WI38 (cell line): ENCODE results near the gene NUDCD3.

Experiments
- H3K4me3 ChIP-seq: 2 replicates; pipeline ENCODE4 v1.5.1; 2011; ENCODE audit warnings: low read depth, mild to moderate bottlenecking, control low read depth, low read length
- TF ChIP-seq, protein P1 (sequence below): IDR thresholded peaks from 2 replicates; pipeline ENCODE4 v1.5.1; 2012; ENCODE audit warnings: low read depth, mild to moderate bottlenecking, control low read depth, low read length

The NUDCD3 gene

DNA sequence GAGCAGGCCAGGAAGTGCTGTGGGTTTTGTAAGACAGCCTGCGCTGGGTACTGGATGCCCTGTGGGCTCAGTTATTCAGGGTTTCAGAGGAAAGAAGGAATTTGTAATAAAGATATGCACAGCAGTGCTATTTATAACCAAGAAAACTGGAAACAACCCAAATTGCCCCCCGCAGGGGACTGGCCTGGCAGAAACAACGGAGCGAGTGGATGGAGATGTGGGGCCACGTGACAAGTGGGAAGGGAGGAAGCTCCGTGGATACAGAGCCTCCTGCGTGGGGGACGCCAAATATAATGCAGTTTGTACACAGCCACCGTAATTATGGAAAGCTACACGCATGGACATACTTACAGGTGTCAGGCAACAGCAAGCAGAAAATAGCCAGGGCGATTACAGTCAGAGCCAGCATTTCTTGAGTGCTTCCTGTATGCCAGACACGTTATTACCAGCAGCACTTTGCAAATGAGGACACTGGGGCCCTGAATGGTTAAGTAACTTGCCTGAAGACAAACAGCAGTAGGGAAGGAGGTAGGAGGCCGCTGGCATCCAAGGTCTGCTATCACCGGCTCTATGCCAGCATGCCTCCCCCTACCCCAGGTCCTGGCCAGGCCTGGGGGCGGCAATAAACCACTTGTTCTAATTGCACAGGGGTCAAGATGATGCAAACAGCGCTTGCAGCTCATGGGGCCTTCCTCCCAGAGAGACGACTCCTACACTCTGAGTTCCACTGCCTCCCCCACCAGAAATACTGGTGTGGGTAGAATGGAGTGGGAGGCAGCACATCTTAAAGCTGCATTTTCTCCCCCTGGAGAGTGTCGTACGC, 156.3 kb downstream of the NUDCD3 start:
- TF ChIP-seq, protein P1, sequence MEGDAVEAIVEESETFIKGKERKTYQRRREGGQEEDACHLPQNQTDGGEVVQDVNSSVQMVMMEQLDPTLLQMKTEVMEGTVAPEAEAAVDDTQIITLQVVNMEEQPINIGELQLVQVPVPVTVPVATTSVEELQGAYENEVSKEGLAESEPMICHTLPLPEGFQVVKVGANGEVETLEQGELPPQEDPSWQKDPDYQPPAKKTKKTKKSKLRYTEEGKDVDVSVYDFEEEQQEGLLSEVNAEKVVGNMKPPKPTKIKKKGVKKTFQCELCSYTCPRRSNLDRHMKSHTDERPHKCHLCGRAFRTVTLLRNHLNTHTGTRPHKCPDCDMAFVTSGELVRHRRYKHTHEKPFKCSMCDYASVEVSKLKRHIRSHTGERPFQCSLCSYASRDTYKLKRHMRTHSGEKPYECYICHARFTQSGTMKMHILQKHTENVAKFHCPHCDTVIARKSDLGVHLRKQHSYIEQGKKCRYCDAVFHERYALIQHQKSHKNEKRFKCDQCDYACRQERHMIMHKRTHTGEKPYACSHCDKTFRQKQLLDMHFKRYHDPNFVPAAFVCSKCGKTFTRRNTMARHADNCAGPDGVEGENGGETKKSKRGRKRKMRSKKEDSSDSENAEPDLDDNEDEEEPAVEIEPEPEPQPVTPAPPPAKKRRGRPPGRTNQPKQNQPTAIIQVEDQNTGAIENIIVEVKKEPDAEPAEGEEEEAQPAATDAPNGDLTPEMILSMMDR = no peak

GRCh38 chr7:44331682-44332081, 158.8 kb downstream of the NUDCD3 start:
- H3K4me3 ChIP-seq = no peak overlapping the region
- TF ChIP-seq, protein P1 = no peak

More for the DNA sequence above, 156.3 kb downstream of the NUDCD3 start:
- H3K4me3 ChIP-seq = no peak overlapping the region

- H3K4me3 ChIP-seq = no peak overlapping the region
- TF ChIP-seq, protein P1 = no peak
Measured at GRCh38 chr7:44330331-44330730, 160.1 kb downstream of the NUDCD3 start.

GRCh38 chr7:44329888-44330287, 160.6 kb downstream of the NUDCD3 start:
- TF ChIP-seq, protein P1 = no peak

More at GRCh38 chr7:44329888-44330287, 160.6 kb downstream of the NUDCD3 start:
- H3K4me3 ChIP-seq = no peak overlapping the region
